Measurements from ENCODE around the gene TNNC2. TPM values are rescaled to one million over a fixed set of nuclear protein-coding genes. Genes with fewer than 3 reads are reported as not detected.

Gene TNNC2
- total and polyA plus RNA-seq, 2 of the 13 experiments (the other 11 are each of a cell fraction or from before 2014, with no cell fraction given) = 1.8 to 4.7 TPM

GRCh38 chr20:45833030-45833882, 6.1 kb upstream of the TNNC2 start, which contains the start of gene SNX21 (continued):
- peak; percentile 42; the same call in 1 of the 2 replicates for TF ChIP-seq HDAC1 (CRISPR knock-in tag; IDR thresholded peaks at IDR 0.05)
- TF ChIP-seq ZNF776 (CRISPR knock-in tag; IDR thresholded peaks at IDR 0.05) = no peak
- TF ChIP-seq NFYB (CRISPR knock-in tag; IDR thresholded peaks at IDR 0.05) = no peak
- TF ChIP-seq ZIK1 (CRISPR knock-in tag; IDR thresholded peaks at IDR 0.05; ENCODE audit: borderline replicate concordance, low read depth) = no peak; the same call in 1 of the 2 replicates
- TF ChIP-seq NFE2 (CRISPR knock-in tag; IDR thresholded peaks at IDR 0.05) = no peak
- peak; percentile 9; the same call in 1 of the 2 replicates for TF ChIP-seq GLI4 (CRISPR knock-in tag; IDR thresholded peaks at IDR 0.05; ENCODE audit: borderline replicate concordance)
- TF ChIP-seq REL (CRISPR knock-in tag; conservative IDR thresholded peaks at IDR 0.05) = no peak
- TF ChIP-seq ZNF274 (CRISPR knock-in tag; IDR thresholded peaks at IDR 0.05) = no peak
- TF ChIP-seq ZNF557 (CRISPR knock-in tag; IDR thresholded peaks at IDR 0.05) = 0 out of 2 replicates have a peak, but pooled peaks have one; percentile 61
- no peak for TF ChIP-seq REXO4 (CRISPR knock-in tag; IDR thresholded peaks at IDR 0.05; ENCODE audit: borderline replicate concordance)
- no peak; the same call in 1 of the 2 replicates for TF ChIP-seq ZNF552 (CRISPR knock-in tag; IDR thresholded peaks at IDR 0.05; ENCODE audit: borderline replicate concordance)
- peak; percentile 75 for TF ChIP-seq ZBTB25 (CRISPR knock-in tag; IDR thresholded peaks at IDR 0.05)
- TF ChIP-seq TFDP1 (CRISPR knock-in tag; IDR thresholded peaks at IDR 0.05; ENCODE audit: borderline replicate concordance) = no peak
- peak; percentile 93; the same call in 1 of the 2 replicates for TF ChIP-seq ZNF251 (CRISPR knock-in tag; IDR thresholded peaks at IDR 0.05)
- TF ChIP-seq ZNF331 (CRISPR knock-in tag; IDR thresholded peaks at IDR 0.05) = 0 out of 2 replicates have a peak, but pooled peaks have one; percentile 47
- TF ChIP-seq KAT8 (CRISPR knock-in tag; IDR thresholded peaks at IDR 0.05) = peak; percentile 81
- TF ChIP-seq MLLT10 (CRISPR knock-in tag; IDR thresholded peaks at IDR 0.05) = no peak
- no peak for TF ChIP-seq ZNF235 (CRISPR knock-in tag; IDR thresholded peaks at IDR 0.05; ENCODE audit: borderline replicate concordance)
- TF ChIP-seq CBX5 (CRISPR knock-in tag; IDR thresholded peaks at IDR 0.05; ENCODE audit: borderline replicate concordance) = peak; percentile 2; the same call in 1 of the 2 replicates
- no peak for TF ChIP-seq TCF7L2 (IDR thresholded peaks at IDR 0.05; ENCODE audit: low read depth, low read length)
- TF ChIP-seq ZNF878 (CRISPR knock-in tag; IDR thresholded peaks at IDR 0.05) = no peak
- TF ChIP-seq DR1 (CRISPR knock-in tag; IDR thresholded peaks at IDR 0.05) = peak; percentile 38; the same call in 1 of the 2 replicates
- TF ChIP-seq PTBP1 (IDR thresholded peaks at IDR 0.05; ENCODE audit: low read depth, low read length, poor library complexity, severe bottlenecking) = peak; percentile 61
- no peak for TF ChIP-seq USF2 (IDR thresholded peaks at IDR 0.05; ENCODE audit: low read depth, low read length)
- no peak for TF ChIP-seq USF2 (CRISPR knock-in tag; IDR thresholded peaks at IDR 0.05; ENCODE audit: borderline replicate concordance)
- TF ChIP-seq FIP1L1 (IDR thresholded peaks at IDR 0.05; ENCODE audit: borderline replicate concordance, insufficient read depth, low read depth, low read length) = no peak
